Hepatocyte (in vitro differentiated cells): ENCODE data around the gene VAC14.
"Not testable (repeated sequence)": the region's sequence is repeated elsewhere in the genome, so short reads cannot be mapped to it uniquely, and the experiment has no call there.

Source experiments
- EZH2 ChIP-seq: fragments of 200-600 bp; sonication (generic); IDR thresholded peaks from 2 replicates; pipeline ENCODE4 v1.6.1; 2016; ENCODE audit warnings: antibody characterized with exemption, mild to moderate bottlenecking, borderline replicate concordance
- TF ChIP-seq, protein P1 (sequence below): fragments of 200-600 bp; sonication (generic); IDR thresholded peaks from 2 replicates; pipeline ENCODE4 v1.5.1; 2016; ENCODE audit warnings: antibody characterized with exemption, mild to moderate bottlenecking; ENCODE audit not compliant: poor library complexity

DNA sequence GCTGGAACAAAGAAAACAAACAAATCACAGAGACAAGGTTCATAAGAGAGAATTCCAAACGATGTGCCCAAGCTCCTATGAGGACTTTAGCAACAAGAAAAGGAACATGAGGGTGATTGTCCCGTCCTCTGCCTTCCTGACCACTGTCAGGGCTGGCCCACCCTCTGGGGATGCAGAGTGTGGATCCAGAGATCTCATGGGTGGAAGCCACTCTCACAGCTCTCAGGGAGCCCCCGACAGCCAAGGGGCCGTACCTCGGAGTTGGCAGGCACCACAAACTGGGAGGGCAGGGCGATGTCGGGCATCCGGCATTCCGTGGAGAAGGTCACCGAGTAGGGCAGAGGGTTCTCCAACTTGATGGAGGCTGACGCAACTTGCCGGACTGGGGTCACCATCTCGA, 17.1 kb upstream of the VAC14 start:
- not testable (repeated sequence) for TF ChIP-seq EZH2
- TF ChIP-seq, protein P1, sequence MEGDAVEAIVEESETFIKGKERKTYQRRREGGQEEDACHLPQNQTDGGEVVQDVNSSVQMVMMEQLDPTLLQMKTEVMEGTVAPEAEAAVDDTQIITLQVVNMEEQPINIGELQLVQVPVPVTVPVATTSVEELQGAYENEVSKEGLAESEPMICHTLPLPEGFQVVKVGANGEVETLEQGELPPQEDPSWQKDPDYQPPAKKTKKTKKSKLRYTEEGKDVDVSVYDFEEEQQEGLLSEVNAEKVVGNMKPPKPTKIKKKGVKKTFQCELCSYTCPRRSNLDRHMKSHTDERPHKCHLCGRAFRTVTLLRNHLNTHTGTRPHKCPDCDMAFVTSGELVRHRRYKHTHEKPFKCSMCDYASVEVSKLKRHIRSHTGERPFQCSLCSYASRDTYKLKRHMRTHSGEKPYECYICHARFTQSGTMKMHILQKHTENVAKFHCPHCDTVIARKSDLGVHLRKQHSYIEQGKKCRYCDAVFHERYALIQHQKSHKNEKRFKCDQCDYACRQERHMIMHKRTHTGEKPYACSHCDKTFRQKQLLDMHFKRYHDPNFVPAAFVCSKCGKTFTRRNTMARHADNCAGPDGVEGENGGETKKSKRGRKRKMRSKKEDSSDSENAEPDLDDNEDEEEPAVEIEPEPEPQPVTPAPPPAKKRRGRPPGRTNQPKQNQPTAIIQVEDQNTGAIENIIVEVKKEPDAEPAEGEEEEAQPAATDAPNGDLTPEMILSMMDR: not testable (repeated sequence)
